K562 (cell line): Measurements from ENCODE around the gene TOMM40L. TPM values are rescaled to one million over a fixed set of nuclear protein-coding genes. Genes with fewer than 3 reads are reported as not detected.

Source experiments
- ATAC-seq: fragments of 200-7000 bp; cut with Tn5 transposase; 3 replicates; pipeline ENCODE4 v1.9.1; 2020; ENCODE audit warnings: moderate library complexity
- Bru-seq: library from RNA; stranded (reverse); fragments of 400-500 nt; gene quantifications from one replicate; lab custom pipeline; 2021; lab: Mats Ljungman, UMichigan
- BruChase-seq, 2 experiments: library from RNA; stranded (reverse); fragments of 400-500 nt; gene quantifications; one replicate each; lab custom pipeline; 2021; lab: Mats Ljungman, UMichigan
- BruUV-seq: library from RNA; stranded (reverse); fragments of 400-500 nt; replicated peaks from 2 replicates; lab custom pipeline; 2021; lab: Mats Ljungman, UMichigan
- CTCF ChIA-PET: fragments of 300-600 bp; formaldehyde crosslinking; extraction: SDS; loops from one replicate; lab custom pipeline; 2021; ENCODE audit warnings: low intra/inter-chr PET ratio; lab: Yijun Ruan, JAX
- POLR2A ChIA-PET: fragments of 300-600, 350-650 bp; sonication (Branson Sonifier 250); formaldehyde crosslinking; extraction: SDS; loops from one replicate; lab custom pipeline; 2021; ENCODE audit warnings: antibody characterized with exemption, inconsistent platforms; lab: Yijun Ruan, JAX
- DNase-seq, 4 experiments: peaks; one replicate each; pipeline versions ENCODE4 v3.0.0 to v3.0.0-alpha.2; 2011 to 2018; ENCODE audit warnings: low spot score in 3 of 4, mixed read lengths in 3 of 4; ENCODE audit errors: extremely low read depth in 1 of 4
- FAIRE-seq: peaks from 2 replicates; lab custom pipeline; 2011; peaks lifted over from hg19 to GRCh38; lab: Jason Lieb, UNC
- H2AFZ ChIP-seq: 2 replicates; pipeline ENCODE4 v1.6.0; 2011; ENCODE audit warnings: low read depth, low read length, control low read depth, inconsistent platforms
- H3K27ac ChIP-seq: fragments of 200-600 bp; 3 replicates; pipeline ENCODE4 v1.8.0; 2011; ENCODE audit warnings: low read depth, mild to moderate bottlenecking, control low read depth, inconsistent platforms, low read length, moderate library complexity, mixed read lengths; ENCODE audit errors: extremely low read depth
- H3K27me3 ChIP-seq, 2 experiments: fragments of 300-600 bp in 1 of 2; 2 replicates in 1 of 2; 3 replicates in 1 of 2; pipeline versions ENCODE4 v1.6.0 to v1.8.0; 2011; ENCODE audit warnings: inconsistent platforms in 2 of 2, low read length in 2 of 2, mild to moderate bottlenecking in 1 of 2, mixed read lengths in 1 of 2, moderate library complexity in 1 of 2; ENCODE audit not compliant: control insufficient read depth in 2 of 2, insufficient read depth in 2 of 2
- H3K36me3 ChIP-seq: fragments of 300-600 bp; 3 replicates; pipeline ENCODE4 v1.8.0; 2011; ENCODE audit warnings: mild to moderate bottlenecking, low read length, inconsistent platforms; ENCODE audit not compliant: control insufficient read depth, insufficient read depth
- H3K4me1 ChIP-seq, 2 experiments: fragments of 200-600 bp in 1 of 2; replicated peaks in 1 of 2; 2 replicates in 1 of 2; 3 replicates in 1 of 2; pipeline versions ENCODE4 v1.5.1 to v1.8.0; 2011; ENCODE audit warnings: inconsistent platforms in 2 of 2, low read length in 2 of 2, mild to moderate bottlenecking in 1 of 2, mixed read lengths in 1 of 2, moderate library complexity in 1 of 2; ENCODE audit not compliant: control insufficient read depth in 2 of 2, insufficient read depth in 2 of 2
- H3K4me2 ChIP-seq: 2 replicates; pipeline ENCODE4 v1.6.1; 2011; ENCODE audit warnings: low read length, control low read depth, inconsistent platforms, mixed read lengths; ENCODE audit not compliant: insufficient read depth
- H3K4me3 ChIP-seq: fragments of 200-600 bp; sonication (generic), shearing (Covaris generic); 2 replicates; pipeline ENCODE4 v1.5.1; 2016; ENCODE audit warnings: control low read depth, inconsistent platforms
- H3K79me2 ChIP-seq: fragments of 200-600 bp; 3 replicates; pipeline ENCODE4 v1.8.0; 2011; ENCODE audit warnings: low read length, inconsistent platforms; ENCODE audit not compliant: control insufficient read depth, insufficient read depth
- H3K9ac ChIP-seq, 2 experiments: 2 replicates each; pipeline versions ENCODE4 v1.6.0 to v1.6.1; 2011; ENCODE audit warnings: low read depth in 2 of 2, low read length in 2 of 2, control low read depth in 1 of 2, inconsistent platforms in 1 of 2, mild to moderate bottlenecking in 1 of 2, mixed read lengths in 1 of 2; ENCODE audit not compliant: insufficient read depth in 1 of 2
- H3K9me1 ChIP-seq: one replicate; pipeline ENCODE4 v1.6.0; 2011; ENCODE audit warnings: inconsistent platforms, mild to moderate bottlenecking, low read length, moderate library complexity; ENCODE audit not compliant: control insufficient read depth, insufficient read depth
- H3K9me3 ChIP-seq: replicated peaks from 2 replicates; pipeline ENCODE4 v1.5.1; 2011; ENCODE audit warnings: low read depth, low read length, inconsistent platforms; ENCODE audit not compliant: control insufficient read depth, insufficient read depth
- H4K20me1 ChIP-seq: replicated peaks from 2 replicates; pipeline ENCODE4 v1.6.1; 2011; ENCODE audit warnings: low read length, inconsistent platforms, mixed read lengths; ENCODE audit not compliant: control insufficient read depth, insufficient read depth
- CBX5 ChIP-seq: IDR thresholded peaks from 2 replicates; pipeline ENCODE4 v1.6.1; 2014; ENCODE audit warnings: low read depth, borderline replicate concordance
- CSDE1 ChIP-seq, 2 experiments: fragments of 450-650 bp; IDR thresholded peaks; 2 replicates each; pipeline ENCODE4 v1.6.1; 2016; ENCODE audit warnings: mild to moderate bottlenecking in 1 of 2
- GTF2B ChIP-seq: IDR thresholded peaks from 2 replicates; pipeline ENCODE4 v1.6.1; 2011; ENCODE audit not compliant: insufficient read length; ENCODE audit errors: extremely low read depth
- HNRNPH1 ChIP-seq: fragments of 200-400 bp; formaldehyde crosslinking; optimal IDR thresholded peaks from 2 replicates; pipeline ENCODE3; 2017; ENCODE audit warnings: low read depth, mild to moderate bottlenecking, low read length, moderate library complexity
- JUN ChIP-seq, 2 experiments: sonication (generic) in 1 of 2; formaldehyde crosslinking in 1 of 2; IDR thresholded peaks; 2 replicates each; pipeline versions ENCODE4 v1.6.1 to v1.8.0; 2012 to 2022; ENCODE audit warnings: borderline replicate concordance in 2 of 2, mild to moderate bottlenecking in 2 of 2, improper control_type of control experiment in 1 of 2, low read depth in 1 of 2, low read length in 1 of 2, missing genetic modification reagents in 1 of 2
- TAL1 ChIP-seq: fragments of 450-650 bp; IDR thresholded peaks from 2 replicates; pipeline ENCODE4 v1.6.1; 2016; ENCODE audit warnings: mild to moderate bottlenecking
- ZNF133 ChIP-seq: fragments of 250-450 bp; sonication (Bioruptor Pico); IDR thresholded peaks from 2 replicates; pipeline ENCODE4 v1.4.0; 2020; ENCODE audit warnings: mild to moderate bottlenecking
- ZNF224 ChIP-seq: sonication (generic); formaldehyde crosslinking; IDR thresholded peaks from 2 replicates; pipeline ENCODE4 v1.8.0; 2022; ENCODE audit warnings: mild to moderate bottlenecking, missing genetic modification reagents
- ZNF232 ChIP-seq: sonication (generic); formaldehyde crosslinking; IDR thresholded peaks from 2 replicates; pipeline ENCODE4 v1.8.0; 2022; ENCODE audit warnings: mild to moderate bottlenecking, missing genetic modification reagents
- ZNF408 ChIP-seq: fragments of 250-450 bp; sonication (Bioruptor Pico); IDR thresholded peaks from 2 replicates; pipeline ENCODE4 v1.4.0; 2020; ENCODE audit warnings: low read depth, mild to moderate bottlenecking, moderate library complexity
- WGBS: fragments of 100-300 bp; shearing (Covaris generic); methylation state at CpG from one replicate; pipeline ENCODE4 v1.1.6; 2016; ENCODE audit warnings: low coverage, mixed read lengths; ENCODE audit not compliant: insufficient coverage; ENCODE audit errors: missing lambda C conversion rate; 5-methylcytosine and 5-hydroxymethylcytosine counted together
- in situ Hi-C: fragments of 300-500 bp; cut with MboI; formaldehyde crosslinking; loops from 4 replicates; pipeline ENCODE4 v1.15.0; 2018; ENCODE audit warnings: inconsistent platforms, mixed read lengths
- intact Hi-C: fragments of 100-400 bp; cut with micrococcal nuclease; formaldehyde crosslinking; loops from 2 replicates; pipeline ENCODE4 v1.14.2; 2022
- long read RNA-seq, 3 experiments: library from polyadenylated mRNA in 2 of 3; library from RNA in 1 of 3; unstranded in 2 of 3; stranded (forward) in 1 of 3; transcript quantifications; one replicate each; pipeline ENCODE4 v2.0.0, GENCODE V29; 2019 to 2022
- polyA minus RNA-seq, 3 experiments: library from RNA; depleted of rRNA, polyadenylated mRNA; stranded (reverse); fragments of >200 nt; gene quantifications; 2 replicates each; pipeline ENCODE4 v1.2.3, GENCODE V29; 2011
- polyA plus RNA-seq, 8 experiments: library from polyadenylated mRNA; depleted of rRNA in 4 of 8; stranded (reverse) in 5 of 8; unstranded in 3 of 8; fragments of >200 nt; fragmentation: Nextera tagmentation in 2 of 8; fragmentation: Illumina TruSeq in 1 of 8; extraction: Ambion mirVana in 2 of 8; extraction: Trizol in 1 of 8; gene quantifications; 2 replicates each; pipeline versions ENCODE4 v1.2.1 to v1.2.3, GENCODE V29; 2011 to 2014; ENCODE audit warnings: inconsistent platforms in 1 of 8, missing spikeins in 1 of 8
- total RNA-seq, 7 experiments: library from RNA; depleted of rRNA in 6 of 7; stranded (reverse); fragments of >200 nt in 6 of 7; fragmentation: Illumina TruSeq in 2 of 7; extraction: Trizol in 2 of 7; gene quantifications; 2 replicates each; pipeline versions ENCODE4 v1.2.1 to v1.2.3, GENCODE V29; 2011 to 2021; ENCODE audit warnings: low replicate concordance in 1 of 7
- TF ChIP-seq, protein P1 (sequence below): fragments of 450-650 bp; formaldehyde crosslinking; IDR thresholded peaks from 2 replicates; pipeline ENCODE4 v1.4.0; 2020; ENCODE audit warnings: mild to moderate bottlenecking, moderate library complexity

TOMM40L gene
- total RNA-seq (2011; cell fraction: chromatin; rRNA removed; ENCODE audit: low replicate concordance), result 32.6 and 66.6 TPM in 2 replicates
- 47.7 and 47.8 TPM in 2 replicates for total RNA-seq (2011; cell fraction: nucleolus; rRNA removed)
- 44.7 and 48.8 TPM in 2 replicates for total RNA-seq (2011; cell fraction: nucleoplasm; rRNA removed)
- total RNA-seq (2014; rRNA removed) (21.9 and 27.6 TPM in 2 replicates), total RNA-seq (2014; rRNA removed; fragmentation: Illumina TruSeq; extraction: Trizol) (27.7 and 29.2 TPM in 2 replicates), total RNA-seq (2015; rRNA removed; fragmentation: Illumina TruSeq; extraction: Trizol) (24.2 and 25.2 TPM in 2 replicates), total RNA-seq (2021) (27.4 and 27.7 TPM in 2 replicates), polyA plus RNA-seq (2011; rRNA removed) (18.9 and 20.2 TPM in 2 replicates), polyA plus RNA-seq (2014; fragmentation: Illumina TruSeq; extraction: Trizol) (33.4 and 33.6 TPM in 2 replicates), polyA plus RNA-seq (2014; fragmentation: Nextera tagmentation; extraction: Ambion mirVana) (10 to 100 TPM in 1 of 2 experiments, 1 to 10 TPM in 1; 9.6 to 12.9 TPM), polyA plus RNA-seq (2014; rRNA removed) (27.5 and 34.9 TPM in 2 replicates), polyA minus RNA-seq (2011; rRNA and poly(A)+ RNA removed) (29.7 and 30.1 TPM in 2 replicates), Bru-seq, nascent RNA (percentile 90 among the genes with signal in this experiment), BruChase-seq, experiment 1, labeled RNA remaining after a 2-hour chase (percentile 69 among the genes with signal in this experiment), BruChase-seq, experiment 2, labeled RNA remaining after a 6-hour chase (percentile 68 among the genes with signal in this experiment)
- polyA plus RNA-seq (2011; cell fraction: cytosol; rRNA removed), result 23.3 and 28.0 TPM in 2 replicates
- polyA plus RNA-seq (2011; cell fraction: nucleus; rRNA removed), result 36.3 and 36.4 TPM in 2 replicates
- polyA plus RNA-seq (2012), result 18.3 and 24.6 TPM in 2 replicates
- 11.1 and 12.7 TPM in 2 replicates for polyA minus RNA-seq (2011; cell fraction: cytosol; rRNA and poly(A)+ RNA removed)
- 20.7 and 35.2 TPM in 2 replicates for polyA minus RNA-seq (2011; cell fraction: nucleus; rRNA and poly(A)+ RNA removed)
- long read RNA-seq, experiment 1, transcript TOMM40L-201 (9 exons, 2,636 nt), result minor isoform, 9 of 87 reads
- long read RNA-seq, experiment 1, transcript TOMM40L-202 (10 exons, 2,708 nt), result major isoform, 35 of 87 reads
- long read RNA-seq, experiment 1, partial matches to known transcripts, result 28 of 87 reads
- long read RNA-seq, experiment 1, other reads (novel, unspliced or antisense), result 9 of 87 reads
- long read RNA-seq, experiment 2, transcript TOMM40L-201 (9 exons, 2,636 nt), result minor isoform, 5 of 33 reads
- long read RNA-seq, experiment 2, transcript TOMM40L-202 (10 exons, 2,708 nt), result major isoform, 15 of 33 reads
- long read RNA-seq, experiment 2, partial matches to known transcripts, result 2 of 33 reads
- long read RNA-seq, experiment 2, other reads (novel, unspliced or antisense), result 9 of 33 reads
- long read RNA-seq, experiment 3, partial matches to known transcripts, result 1 of 9 reads
- long read RNA-seq, experiment 3, other reads (novel, unspliced or antisense), result 5 of 9 reads

DNA sequence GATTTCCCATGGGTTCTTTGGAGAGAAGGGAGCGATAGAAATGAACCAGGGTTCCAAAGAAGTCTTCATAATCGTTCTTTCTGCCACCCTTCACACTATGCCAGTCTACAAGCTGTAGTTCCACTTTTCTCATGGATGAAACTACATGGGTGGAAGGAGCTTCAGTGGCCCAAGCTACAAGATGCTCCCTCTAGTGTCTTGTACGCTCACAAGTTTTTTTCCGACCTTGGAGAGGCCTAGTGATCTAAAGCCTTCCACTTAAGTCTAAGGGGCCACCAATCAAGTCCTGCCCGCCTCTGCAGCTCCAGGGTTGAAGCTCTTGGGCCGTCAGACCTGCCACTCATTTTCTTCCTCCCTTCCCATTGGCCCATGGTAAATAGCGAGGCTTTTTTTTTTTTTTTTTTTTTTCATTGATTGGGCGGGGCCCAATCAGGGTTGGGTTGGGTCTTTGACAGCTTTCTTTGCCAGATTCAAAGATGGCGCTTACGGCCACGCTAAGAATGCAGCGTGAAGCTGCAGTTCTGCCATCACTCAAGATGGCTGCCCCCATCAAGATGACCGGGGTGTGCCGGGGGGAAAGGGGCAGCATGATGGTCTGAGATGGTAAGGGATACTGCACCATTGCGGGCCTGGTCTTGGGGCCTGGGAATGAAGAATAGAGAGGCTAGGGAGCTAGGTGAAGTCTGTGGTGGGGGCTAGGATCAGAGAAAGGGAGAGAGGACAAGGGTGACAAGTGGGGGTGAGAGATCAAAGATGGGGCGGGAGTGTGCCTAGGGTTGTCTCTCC, at the start of gene TOMM40L:
TOMM40L (plus strand) TSS at position 527 of the 786 bp plus-strand sequence. CDS start 430 bp downstream, outside the sequence.
- H3K4me3 ChIP-seq, result peak within 1 kb of the TSS; percentile 70
- WGBS, result 4% methylated on average over 15 of the region's 16 CpGs
- BruUV-seq, result no TSS peak
- H4K20me1 ChIP-seq, result no peaks in the 10 kb centered on the region
- peak within 1 kb of the TSS; percentile 76 to 93 for H3K9ac ChIP-seq
- H3K4me2 ChIP-seq, result peak within 1 kb of the TSS; percentile 97
- no peaks in the 10 kb centered on the region for H3K9me1 ChIP-seq
- ATAC-seq, result peak; percentile 95
- H3K4me1 ChIP-seq, result peaks cover 15 to 17% of the 10 kb centered on the region in 2 experiments; a peak in 3 of 5 replicates
- ChIA-PET CTCF (interaction anchor here (0.6 to 1.3 kb wide), 5 partner anchors 17 to 539 kb away, joined by 3 to 8 read pairs (median 3); no protein-coding TSS in a partner anchor), POLR2A (interaction anchor here (0.7 to 2.1 kb wide), 18 partner anchors 10 to 686 kb away, joined by 3 to 9 read pairs (median 4); partner anchors contain the start of genes NDUFS2 and SDHC)
- H3K79me2 ChIP-seq, result peaks cover 19% of the 10 kb centered on the region
- peak within 1 kb of the TSS; percentile 99 for H2AFZ ChIP-seq
- in situ Hi-C loops, result loop anchor here (5.0 kb wide), 1 partner anchor 157 kb away; no protein-coding TSS in a partner anchor
- intact Hi-C loops, result loop anchor here (1.0 to 5.0 kb wide), 7 partner anchors 15 to 157 kb away; partner anchors contain the start of genes B4GALT3 and CFAP126
- peaks cover 32% of the 10 kb centered on the region for H3K36me3 ChIP-seq
- no peaks in the 10 kb centered on the region for H3K9me3 ChIP-seq
- FAIRE-seq, result peak; percentile 99
- peak within 1 kb of the TSS; percentile 79 for H3K27ac ChIP-seq
- peak; percentile 93 to 98 (median 95) for DNase-seq
- no peaks in the 10 kb centered on the region for H3K27me3 ChIP-seq
- no peak for TF ChIP-seq ZNF232 (CRISPR knock-in tag)
- TF ChIP-seq GTF2B, result no peak
- TF ChIP-seq TAL1, result no peak
- no peak for TF ChIP-seq ZNF224
- TF ChIP-seq ZNF133 (CRISPR knock-in tag), result no peak
- TF ChIP-seq, protein P1, sequence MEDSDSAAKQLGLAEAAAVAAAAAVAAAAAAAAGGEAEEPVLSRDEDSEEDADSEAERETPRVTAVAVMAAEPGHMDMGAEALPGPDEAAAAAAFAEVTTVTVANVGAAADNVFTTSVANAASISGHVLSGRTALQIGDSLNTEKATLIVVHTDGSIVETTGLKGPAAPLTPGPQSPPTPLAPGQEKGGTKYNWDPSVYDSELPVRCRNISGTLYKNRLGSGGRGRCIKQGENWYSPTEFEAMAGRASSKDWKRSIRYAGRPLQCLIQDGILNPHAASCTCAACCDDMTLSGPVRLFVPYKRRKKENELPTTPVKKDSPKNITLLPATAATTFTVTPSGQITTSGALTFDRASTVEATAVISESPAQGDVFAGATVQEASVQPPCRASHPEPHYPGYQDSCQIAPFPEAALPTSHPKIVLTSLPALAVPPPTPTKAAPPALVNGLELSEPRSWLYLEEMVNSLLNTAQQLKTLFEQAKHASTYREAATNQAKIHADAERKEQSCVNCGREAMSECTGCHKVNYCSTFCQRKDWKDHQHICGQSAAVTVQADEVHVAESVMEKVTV (CRISPR knock-in tag), result 0 out of 2 replicates have a peak, but pooled peaks have one; percentile 22
- TF ChIP-seq CBX5, result no peak
- peak; percentile 4; the same call in 1 of the 2 replicates for TF ChIP-seq JUN (IDR thresholded peaks at IDR 0.05; ENCODE audit: borderline replicate concordance, low read depth, low read length)
- TF ChIP-seq JUN (CRISPR knock-in tag; IDR thresholded peaks at IDR 0.05; ENCODE audit: borderline replicate concordance), result no peak
- TF ChIP-seq ZNF408 (CRISPR knock-in tag), result no peak
- no peak for TF ChIP-seq HNRNPH1
- TF ChIP-seq CSDE1 (IDR thresholded peaks at IDR 0.05), result peak; percentile 58 to 95; a peak in 3 of 4 replicates
